Fibroblast of skin of left biceps (primary cell): ENCODE results near the gene IQSEC1.

ENCODE experiments used
- DNase-seq, 2 experiments: peaks; one replicate each; pipeline ENCODE4 v3.0.0-alpha.2; 2013; ENCODE audit warnings: low read depth in 2 of 2

Gene IQSEC1

DNA sequence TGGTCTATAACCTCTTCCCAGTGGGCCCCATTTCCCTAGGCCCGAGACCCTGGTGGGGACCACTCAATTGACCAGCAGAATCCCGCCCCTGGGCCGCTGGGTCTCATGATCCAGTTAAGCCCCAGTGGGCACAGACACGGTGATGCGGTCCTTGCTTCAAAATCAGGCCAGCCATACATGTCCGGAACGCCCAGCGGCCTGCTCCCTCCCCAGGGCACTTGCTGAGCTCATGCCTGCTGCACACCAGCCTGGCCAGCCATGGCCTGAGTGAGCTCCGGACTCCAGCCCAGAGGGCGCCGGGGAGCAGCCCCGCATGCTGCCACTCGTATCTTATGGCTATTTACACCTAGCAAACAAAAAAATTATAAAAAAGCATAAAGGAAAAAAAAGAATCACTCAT, 34.4 kb upstream of the IQSEC1 start:
- DNase-seq, result no peak

DNA sequence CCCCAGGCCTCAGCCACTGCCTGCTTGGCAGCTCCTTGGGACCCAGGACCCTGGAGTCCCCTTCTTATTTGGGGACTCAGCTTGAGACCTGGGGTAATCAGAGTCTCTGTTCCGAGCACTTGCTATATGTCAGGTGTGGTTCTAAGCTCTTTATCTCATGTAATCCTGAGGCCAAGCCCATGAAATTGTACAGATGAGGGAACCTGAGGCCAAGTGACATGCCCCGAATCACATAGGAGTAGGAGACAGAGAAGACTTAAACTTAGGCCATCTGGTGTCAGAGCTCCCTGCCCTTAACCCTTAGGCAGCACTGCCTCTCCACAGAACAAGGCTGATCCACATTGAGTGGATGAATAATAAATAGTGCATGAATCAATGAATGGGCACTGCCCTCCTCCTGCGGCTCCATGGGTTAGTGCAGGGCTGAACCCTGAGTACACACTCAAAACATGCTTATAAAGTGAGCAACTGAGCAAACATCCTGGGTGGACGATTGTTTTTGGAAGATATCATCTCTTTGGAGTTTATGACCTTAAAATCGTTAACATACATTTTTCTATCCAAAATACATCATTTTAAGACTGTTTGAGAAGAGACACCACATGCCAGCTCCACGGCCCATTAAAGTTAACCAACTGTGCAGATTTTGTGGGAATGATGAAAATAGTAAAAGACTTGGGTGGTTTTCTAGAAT, 33.2 kb upstream of the IQSEC1 start:
- no peak for DNase-seq

DNA sequence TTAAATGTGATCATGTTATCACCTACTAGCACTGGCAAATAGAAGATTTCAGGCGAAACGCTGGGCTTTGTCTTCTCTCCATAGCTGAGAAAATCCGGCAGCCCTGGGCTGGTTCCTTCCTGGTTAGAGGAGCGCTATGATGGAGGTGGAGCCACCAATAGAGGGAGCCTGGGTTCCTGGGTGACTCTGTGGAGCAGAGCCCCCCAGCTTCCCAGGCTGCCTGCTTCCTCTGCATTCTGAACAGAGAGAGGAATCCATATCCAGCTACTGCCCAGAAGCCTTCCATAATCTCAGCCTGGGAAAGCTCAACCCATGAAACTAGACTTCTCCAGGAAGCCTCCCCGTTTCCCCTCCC, 32.6 kb upstream of the IQSEC1 start:
- DNase-seq, result no peak

DNA sequence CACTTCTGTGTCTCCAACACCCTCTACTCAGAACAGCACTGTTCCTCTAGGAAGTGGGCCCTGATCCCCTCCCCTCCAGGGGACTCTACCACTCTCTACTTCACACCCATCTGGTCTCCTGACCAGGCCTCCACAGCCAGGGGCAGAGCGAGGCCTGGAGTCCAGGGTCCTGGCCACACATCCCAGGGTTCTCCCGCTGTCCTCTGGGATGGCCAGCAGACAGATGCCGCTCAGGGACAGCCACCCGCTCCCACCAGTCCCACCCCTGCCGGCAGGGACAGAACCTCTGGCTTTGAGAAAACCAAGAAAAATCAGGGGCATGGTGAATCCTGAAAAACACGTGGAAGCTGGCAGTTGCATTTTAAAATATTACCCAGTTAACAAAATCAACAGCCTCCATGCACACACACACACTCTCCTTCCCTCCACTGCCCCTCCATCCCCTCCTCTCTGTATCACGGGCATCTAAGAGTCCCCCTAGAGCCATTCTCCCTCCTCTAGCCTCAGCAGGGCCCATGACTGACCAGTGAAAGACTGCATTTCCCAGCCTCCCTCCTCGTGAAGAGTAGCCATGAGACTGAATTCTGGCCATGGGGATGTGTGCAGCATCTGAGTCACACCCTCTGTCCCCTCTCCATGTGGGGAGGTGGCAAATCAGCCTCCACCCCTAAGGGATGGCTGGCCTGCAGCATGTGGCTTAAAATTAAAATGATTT, 32.1 kb upstream of the IQSEC1 start:
- no peak for DNase-seq

DNA sequence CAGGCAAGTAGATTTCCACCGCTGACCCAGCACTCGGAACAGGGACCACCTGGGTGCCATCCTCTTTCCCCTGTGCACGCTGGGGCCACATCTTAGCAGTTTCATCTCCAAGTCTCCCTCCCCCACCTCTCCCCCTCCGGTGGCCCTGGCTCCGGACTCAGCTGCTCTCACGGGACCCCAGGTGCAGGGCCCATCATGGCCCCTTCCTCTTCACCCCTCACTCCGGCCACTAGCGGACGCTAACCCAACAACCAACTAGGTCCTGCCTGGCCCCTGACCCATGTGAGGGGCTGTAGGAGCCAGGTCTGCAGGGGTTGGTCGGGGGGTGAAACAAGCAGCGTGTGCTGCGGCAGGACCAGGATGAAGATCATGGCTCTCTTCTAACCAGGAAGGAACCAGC, 31.3 kb upstream of the IQSEC1 start:
- no peak for DNase-seq

DNA sequence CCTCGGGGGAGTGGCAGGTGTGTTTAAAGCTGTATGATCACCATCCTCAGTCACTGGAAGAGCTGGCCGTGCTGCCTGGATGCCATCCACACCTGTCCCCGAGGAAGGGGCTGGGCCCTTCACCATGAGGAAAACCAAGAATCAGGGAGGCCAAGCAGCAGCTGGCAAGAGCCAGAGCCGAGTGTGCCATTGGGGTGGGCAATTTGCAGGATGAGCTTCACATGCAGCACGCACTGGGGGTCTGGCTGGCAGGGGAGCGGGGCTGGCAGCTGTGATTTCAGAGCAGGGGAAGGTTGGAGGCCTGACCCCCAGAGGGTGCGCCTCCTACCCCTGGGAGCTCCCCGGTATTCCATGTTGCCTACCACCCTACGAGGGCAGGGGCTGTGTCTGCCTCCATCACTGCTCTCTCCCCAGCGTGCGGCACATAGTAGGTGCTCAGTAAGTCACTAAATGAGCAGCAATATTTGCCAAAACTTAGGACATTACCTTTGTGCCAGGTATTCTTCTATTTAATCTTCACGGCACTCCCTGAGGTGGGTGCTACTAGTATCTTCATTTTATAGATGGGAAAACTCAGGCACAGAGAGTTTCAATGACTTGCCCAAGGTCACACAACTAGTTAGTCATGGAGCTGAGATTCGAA, 30.3 kb upstream of the IQSEC1 start:
- no peak for DNase-seq

DNA sequence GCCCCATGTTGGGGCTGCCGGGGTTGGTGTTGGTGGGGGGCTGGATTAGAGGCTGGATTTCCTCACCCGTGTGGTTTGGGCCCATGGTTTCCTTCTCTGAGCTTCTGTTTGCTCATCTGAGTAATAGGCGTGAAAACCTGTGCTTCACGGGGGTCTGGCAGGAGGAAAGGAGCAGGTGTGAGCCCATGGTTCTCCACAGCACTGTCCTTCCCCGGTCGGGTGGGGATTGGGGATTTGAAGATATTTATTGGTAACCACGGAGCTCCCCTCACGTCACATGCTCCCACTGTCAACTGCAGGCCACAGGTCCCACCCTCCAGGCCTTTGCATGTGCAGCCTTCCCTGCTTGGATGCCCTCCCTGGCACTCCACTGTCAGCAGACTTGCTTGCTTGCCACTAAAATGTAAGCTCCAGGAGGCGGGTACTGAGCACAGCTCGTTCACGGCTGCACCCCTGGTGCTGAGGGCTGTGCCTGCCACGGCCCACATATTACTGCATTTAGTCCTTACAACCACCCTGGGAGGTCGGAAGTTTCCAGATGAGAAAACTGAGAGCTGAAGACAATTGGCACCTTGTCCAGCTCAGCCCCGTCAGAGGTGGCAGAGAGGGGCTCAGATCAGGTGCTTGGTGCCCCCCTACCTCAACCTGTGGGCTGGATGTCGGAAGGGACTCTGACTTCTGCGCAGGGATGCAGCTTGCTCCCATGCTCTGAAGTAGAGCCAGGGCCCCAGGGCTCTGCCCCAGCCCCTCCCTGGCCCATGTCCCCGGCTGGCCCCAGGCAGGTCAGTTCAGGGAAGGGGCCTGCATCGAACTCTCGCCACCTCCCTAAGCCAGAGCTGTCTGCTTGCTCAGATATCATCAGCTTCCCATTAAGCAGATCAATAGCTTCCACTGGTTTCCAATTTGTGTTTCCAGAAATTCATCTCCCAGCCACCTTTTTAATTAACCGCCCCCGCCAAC, 29.4 kb upstream of the IQSEC1 start:
- DNase-seq, result no peak

DNA sequence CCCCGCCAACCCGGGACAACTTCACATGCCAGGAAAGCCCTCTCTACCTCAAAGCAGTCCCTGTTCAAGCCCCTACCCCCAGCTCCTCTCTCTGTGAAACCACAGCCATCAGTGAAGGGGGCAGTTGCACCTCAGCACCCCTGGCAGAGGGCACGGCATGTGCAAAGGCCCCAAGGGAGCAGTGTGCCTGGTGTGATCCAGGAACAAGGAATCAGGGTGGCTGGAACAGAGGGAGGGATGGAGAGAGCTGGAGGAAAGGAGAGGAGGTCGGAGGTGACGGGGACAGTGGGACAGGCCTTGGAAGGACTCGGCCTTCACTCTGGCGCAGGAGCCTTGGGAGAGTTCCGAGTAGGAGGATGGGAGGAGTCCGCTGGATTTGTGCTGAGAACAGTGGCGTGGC, 26.5 kb upstream of the IQSEC1 start:
- no peak for DNase-seq

DNA sequence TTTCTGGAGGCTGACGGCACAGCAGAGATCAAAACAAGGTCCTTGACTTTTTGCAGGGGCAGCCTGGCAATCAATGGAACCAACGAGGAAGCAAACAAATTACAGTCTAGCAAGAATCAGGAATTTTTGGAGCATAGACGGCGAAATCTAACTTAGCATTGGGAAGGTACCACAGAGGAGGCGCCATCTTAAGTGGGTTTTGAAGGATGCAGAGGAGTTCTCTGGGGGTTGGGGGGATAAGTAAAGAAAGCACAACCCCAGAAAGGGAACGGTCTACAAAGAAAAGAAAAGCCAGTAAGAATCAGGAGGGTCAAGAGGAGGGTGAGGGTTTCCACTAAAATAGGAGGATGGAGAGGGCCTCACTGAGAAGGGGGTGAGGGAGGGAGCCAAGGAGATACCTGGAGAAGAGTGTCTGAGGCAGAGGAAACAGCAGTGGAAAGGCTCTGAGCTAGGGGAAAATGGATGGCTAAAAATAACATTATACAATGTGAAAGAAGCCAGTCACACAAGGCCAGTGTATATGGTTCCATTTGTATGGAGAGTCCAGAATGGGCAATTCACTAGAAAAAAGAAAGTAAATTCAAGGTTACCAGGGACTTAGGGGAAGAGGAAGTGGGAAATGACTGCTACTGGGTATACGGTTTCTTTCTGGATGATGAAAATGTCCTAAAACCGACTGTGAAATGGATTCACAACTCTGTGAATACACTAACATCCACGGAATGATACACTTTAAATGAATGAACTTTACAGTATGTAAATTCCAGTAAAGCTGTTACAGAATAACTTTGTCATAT, 25.2 kb upstream of the IQSEC1 start:
- DNase-seq, result no peak

DNA sequence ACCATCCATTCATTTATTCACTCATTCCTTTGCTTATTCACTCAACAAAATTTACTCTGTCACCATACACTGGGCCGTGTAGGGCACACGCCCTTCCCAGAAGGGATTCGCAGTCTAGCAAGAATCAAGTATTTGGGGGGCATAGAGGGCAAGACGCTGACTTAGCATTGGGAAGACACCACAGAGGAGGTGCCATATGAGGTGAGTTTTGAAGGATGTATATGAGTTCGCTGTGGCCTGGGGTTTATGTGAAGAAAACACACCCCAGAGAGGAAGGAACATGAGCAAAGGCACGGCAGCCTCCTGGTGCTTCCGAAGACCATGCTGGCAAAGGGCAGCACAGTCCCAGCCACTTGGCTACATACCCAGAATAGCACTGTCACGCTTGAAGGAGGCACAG, 23.1 kb upstream of the IQSEC1 start:
- DNase-seq, result no peak

DNA sequence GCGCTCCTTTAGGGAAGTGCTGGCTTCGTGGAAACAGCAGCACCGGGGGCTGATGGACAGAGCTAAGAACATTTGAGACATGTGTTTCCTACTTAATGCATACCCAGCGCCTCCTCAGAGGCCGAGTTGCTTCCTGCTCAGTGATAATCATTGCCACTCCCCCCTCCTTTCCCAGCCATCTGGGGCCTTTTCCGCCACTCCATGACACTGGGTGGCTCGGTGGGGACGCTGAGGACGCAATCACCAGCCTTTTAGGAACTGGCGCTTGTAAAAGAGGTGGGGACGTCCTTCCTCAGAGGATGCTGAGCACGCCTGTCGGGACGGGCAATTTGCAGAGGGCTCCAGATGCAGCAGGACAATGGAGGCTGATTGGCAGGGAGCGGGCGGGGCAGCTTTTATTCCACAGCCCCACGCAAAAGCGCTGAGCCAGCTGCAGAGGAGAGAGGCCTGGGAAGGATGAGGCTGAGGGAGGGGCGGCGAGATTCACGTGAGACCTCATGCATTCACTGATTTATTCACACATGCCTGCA, 22.2 kb upstream of the IQSEC1 start:
- DNase-seq, result no peak

DNA sequence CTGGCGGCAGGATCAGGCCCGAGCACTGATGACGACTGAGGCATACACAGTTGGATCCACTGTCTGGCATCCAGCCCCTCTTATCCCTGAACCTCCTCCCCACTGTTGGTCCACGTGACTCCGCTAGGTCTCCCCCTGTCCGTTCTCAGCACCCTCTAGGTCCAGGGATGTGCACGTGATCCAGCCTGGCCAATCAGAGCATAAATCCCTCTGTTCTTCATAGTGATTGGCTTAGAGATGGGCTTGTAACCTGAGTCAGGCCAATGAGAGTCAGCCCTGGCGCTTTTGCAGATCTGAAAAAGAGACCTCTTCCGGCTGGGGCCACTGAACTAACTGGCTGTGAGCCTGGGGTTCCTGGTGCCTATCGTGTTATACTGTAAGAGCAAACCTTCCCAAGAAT, 20.5 kb upstream of the IQSEC1 start:
- DNase-seq, result no peak

DNA sequence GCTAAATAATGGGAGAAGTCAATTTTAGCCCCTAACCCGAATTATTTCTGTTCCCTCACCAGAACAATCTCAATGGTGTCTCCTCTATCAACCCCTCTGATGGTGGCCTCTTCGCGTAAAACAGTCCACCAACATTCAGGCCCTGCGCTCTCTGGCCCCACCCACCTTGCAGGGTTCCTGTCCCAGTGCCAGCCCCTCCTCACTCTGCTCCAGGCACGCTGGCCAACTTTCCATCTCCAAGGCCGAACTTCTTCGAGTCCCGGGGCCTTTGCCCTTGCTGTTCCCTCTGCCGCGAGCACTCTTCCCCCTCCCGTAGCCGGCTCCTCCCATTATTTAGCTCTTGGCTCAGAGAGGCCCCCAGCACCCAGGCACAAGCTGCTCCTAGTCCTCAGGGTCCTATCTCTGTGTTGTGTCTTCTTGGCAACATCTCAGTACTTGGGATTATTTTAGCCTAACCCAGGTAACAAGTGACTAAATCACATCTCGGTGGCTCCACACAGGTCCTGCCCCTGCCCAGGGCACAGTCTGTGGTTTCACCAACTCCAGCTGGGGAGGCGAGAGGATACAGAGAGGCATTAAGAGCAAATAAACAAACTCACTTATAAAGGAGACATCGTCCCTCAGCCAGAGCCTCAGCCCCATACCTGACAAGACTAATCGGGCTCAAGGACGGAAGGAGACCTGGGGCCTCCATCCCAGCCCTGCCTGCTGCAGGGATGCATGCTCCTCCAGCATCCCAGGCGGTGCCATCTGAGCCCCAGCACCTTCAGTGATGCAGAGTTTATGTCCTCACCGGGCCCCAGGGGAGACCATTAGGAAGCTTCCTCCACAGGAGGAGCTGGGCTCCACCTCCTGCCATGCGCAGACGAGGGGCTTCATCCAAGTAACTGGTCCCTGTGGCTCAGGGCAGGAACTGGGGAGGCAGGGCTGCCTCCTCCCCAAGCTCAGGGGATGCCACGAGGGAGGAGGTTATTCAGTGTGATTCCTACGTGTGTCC, 19.7 kb upstream of the IQSEC1 start:
- DNase-seq, result no peak

DNA sequence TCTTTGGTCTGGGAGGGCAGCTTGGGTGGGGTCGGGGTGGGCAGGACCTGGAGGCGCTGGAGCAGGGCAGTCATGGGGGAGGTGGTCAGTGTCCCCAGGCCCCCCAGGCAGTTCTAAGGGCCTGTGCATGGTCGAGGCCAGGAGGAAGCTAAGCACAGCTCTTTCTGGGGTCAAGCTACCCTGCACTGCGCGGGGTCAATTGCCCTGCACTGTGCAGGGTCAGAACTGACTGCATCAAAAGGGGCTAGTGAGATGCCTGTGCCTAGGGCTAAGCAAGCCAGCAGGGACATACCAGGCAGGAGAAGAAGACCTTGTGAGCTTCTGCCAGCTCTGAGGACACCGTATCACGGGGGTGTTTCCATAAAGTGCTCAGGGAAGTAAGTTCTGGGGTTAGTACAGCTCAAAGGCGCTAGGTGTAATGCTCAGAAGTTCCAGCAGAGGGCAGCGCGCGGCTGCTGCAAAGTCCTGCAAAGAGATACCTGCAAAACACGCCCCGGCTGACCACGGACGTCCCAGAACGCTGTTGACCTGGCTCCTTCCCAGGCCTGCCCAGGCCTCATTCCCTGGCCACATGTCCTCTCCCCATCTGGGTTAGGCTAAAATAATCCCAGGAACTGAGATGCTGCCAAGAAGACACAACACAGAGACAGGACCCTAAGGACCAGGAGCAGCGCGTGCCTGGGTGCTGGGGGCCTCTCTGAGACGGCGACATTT, 18.8 kb upstream of the IQSEC1 start:
- no peak for DNase-seq

DNA sequence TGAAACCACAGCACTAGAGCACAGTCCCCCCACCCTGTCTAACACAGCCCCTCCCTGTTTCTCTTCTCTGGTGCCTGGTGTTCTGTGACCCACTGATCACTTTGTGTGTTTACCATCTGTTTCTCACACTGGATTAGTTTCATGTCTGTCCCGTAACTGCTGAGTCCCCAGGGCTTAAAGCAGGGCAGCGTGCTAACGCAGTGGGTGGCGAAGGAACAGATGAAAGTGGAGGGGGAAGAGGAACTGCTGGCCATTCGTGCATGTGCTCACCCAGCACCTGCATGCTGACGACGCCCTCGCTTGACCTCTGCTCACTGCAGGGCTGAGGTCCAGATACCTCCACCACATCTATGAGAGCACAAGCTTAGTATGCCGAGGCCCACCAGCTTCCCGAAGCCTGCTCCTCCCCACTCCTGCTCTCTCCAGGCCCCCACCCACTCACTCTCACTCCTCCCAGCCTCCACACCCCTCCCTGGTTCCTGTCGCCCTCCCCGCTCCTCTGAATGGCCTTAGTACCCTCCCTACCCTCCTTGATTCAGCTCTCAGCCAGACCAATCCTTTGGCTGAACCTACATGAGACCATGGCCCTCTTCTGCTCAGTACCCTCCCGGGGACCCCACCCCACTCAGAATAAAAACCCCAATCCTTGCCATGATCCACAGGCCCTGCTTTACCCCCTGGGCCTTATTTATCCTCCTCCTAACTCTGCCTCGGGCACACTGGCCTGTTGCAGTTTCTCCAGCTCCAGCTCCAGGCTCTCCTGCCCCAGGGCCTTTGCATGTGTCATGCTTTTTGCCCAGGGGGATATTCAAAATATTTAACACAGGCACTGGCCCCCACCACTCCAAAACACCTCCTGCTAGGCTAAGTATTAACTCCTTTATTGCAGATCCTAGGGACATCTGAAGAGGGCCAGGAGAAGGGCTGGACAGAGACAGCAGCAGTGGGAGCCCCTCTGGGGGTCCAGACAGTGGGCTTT, 15.1 kb upstream of the IQSEC1 start:
- DNase-seq, result no peak

DNA sequence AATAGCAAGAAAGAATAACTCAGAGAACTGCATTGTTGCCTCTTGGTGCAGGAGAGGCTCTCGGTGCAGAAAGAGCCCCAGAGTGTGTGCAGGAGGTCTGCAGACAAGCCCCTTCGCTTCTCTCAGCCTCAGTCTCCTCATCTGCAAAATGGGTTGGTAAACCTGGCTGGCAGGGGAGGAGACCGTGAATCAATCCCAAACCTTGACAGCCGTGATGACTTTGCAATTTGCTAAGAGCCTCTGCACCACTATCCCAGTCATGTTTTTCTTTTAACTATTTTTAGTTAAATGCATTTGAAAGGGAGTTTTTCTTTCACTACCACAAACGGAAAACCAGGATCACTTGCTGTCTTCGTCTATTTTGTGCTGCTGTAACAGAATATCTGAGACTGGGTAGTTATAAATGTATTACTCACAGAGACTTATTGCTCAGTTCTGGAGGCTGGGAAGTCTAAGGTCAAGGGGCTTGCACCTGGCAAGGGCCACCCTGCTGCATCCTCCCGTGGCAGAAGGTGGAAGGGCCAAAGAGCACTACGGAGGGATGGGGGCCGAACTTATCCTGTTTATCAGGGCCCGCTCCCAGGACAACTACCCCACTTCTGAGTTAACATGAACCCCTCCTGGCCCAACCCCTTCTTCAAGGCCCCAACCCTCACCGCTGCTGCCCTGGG, 14.2 kb upstream of the IQSEC1 start:
- no peak for DNase-seq

DNA sequence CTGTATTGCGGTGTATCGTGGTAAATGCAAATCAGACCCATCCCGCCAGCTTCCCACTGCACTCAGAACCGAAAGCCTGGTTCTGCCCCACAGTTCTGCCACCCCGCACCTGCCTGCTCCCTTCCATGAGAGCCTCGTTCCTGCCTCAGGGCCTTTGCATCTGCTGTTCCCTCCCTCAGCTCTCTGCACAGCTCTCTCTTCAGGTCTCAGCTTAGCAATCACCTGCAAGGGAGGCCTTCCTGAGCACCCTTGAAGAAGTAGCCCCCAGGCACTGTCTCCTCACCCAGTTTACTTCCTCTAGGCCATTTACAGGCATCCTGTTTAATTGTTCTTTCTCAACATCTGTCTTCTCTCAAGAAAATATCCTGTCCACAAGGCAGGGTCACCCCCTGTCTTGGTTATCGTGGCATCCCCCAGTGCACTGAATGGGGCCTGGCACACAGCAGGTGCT, 13.3 kb upstream of the IQSEC1 start:
- no peak for DNase-seq
